Measurements from ENCODE around the gene RETREG1.

GRCh38 chr5:16519435-16519834, 97.4 kb downstream of the RETREG1 start:
- TF ChIP-seq MXI1 (IDR thresholded peaks at IDR 0.05; ENCODE audit: low read depth, low read length) (no peak), USF2 (IDR thresholded peaks at IDR 0.05; ENCODE audit: borderline replicate concordance, low read depth, low read length) (no peak), CTCF (IDR thresholded peaks at IDR 0.05) (no peak), TAF1 (IDR thresholded peaks at IDR 0.05; ENCODE audit: borderline replicate concordance, low read depth, low read length) (no peak), YY1 (IDR thresholded peaks at IDR 0.05; ENCODE audit: low read depth) (no peak), EP300 (IDR thresholded peaks at IDR 0.05; ENCODE audit: borderline replicate concordance in 1 of 2, low read depth in 1 of 2, low read length in 1 of 2) (no peak), RFX5 (IDR thresholded peaks at IDR 0.05; ENCODE audit: low read length) (no peak), FOSL2 (IDR thresholded peaks at IDR 0.05; ENCODE audit: borderline replicate concordance, low read depth) (no peak)

All from SK-N-SH (cell line).